CD4-positive, CD25-positive, alpha-beta regulatory T cell (primary cell): Measurements from ENCODE around the gene FUS. TPM values are rescaled to one million over a fixed set of nuclear protein-coding genes. Genes with fewer than 3 reads are reported as not detected.

Experiments
- ATAC-seq, 2 donors: fragments of 150-1000 bp; cut with Tn5 transposase; one replicate each; pipeline ENCODE4 v1.10.0; 2021; ENCODE audit warnings: low read depth in 2 of 2, moderate number of reproducible peaks in 2 of 2, moderate library complexity in 1 of 2
- DNase-seq, 3 donors: peaks; one replicate each; pipeline versions ENCODE4 v3.0.0 to v3.0.0-alpha.2; 2012 to 2022; ENCODE audit warnings: mixed read lengths in 1 of 3
- H3K27ac ChIP-seq: one replicate; pipeline ENCODE4 v1.7.0; 2013; ENCODE audit warnings: mild to moderate bottlenecking, low read length; ENCODE audit not compliant: insufficient read depth, poor library complexity, severe bottlenecking
- H3K27me3 ChIP-seq: one replicate; pipeline ENCODE4 v1.7.0; 2013; ENCODE audit warnings: low read length; ENCODE audit not compliant: control insufficient read depth, insufficient read depth
- H3K36me3 ChIP-seq: one replicate; pipeline ENCODE4 v1.7.0; 2013; ENCODE audit warnings: mild to moderate bottlenecking, low read length, moderate library complexity; ENCODE audit not compliant: control insufficient read depth, insufficient read depth
- H3K4me1 ChIP-seq: 2 replicates; pipeline ENCODE4 v1.7.0; 2013; ENCODE audit warnings: mild to moderate bottlenecking, low read length; ENCODE audit not compliant: insufficient read depth, control insufficient read depth, poor library complexity, severe bottlenecking
- H3K4me3 ChIP-seq: one replicate; pipeline ENCODE4 v1.7.0; 2013; ENCODE audit warnings: low read depth, mild to moderate bottlenecking, low read length, moderate library complexity
- H3K9me3 ChIP-seq, 2 experiments: 1 replicate in 1 of 2; 2 replicates in 1 of 2; pipeline ENCODE4 v1.7.0; 2013; ENCODE audit warnings: low read length in 2 of 2, mild to moderate bottlenecking in 1 of 2, moderate library complexity in 1 of 2; ENCODE audit not compliant: control insufficient read depth in 2 of 2
- H3K27ac Mint-ChIP-seq, 3 donors: one replicate each; pipeline ENCODE4 v1.8.0; 2020 to 2022; ENCODE audit warnings: mild to moderate bottlenecking in 3 of 3, mixed read lengths in 3 of 3, moderate library complexity in 2 of 3
- H3K27me3 Mint-ChIP-seq: one replicate; pipeline ENCODE4 v1.8.0; 2022; ENCODE audit warnings: mild to moderate bottlenecking, mixed read lengths
- H3K36me3 Mint-ChIP-seq: one replicate; pipeline ENCODE4 v1.8.0; 2020; ENCODE audit warnings: mixed read lengths
- H3K4me1 Mint-ChIP-seq, 4 donors: one replicate each; pipeline ENCODE4 v1.8.0; 2020 to 2022; ENCODE audit warnings: mixed read lengths in 4 of 4, mild to moderate bottlenecking in 1 of 4
- H3K4me3 Mint-ChIP-seq, 4 donors: one replicate each; pipeline ENCODE4 v1.8.0; 2020 to 2022; ENCODE audit warnings: mild to moderate bottlenecking in 4 of 4, mixed read lengths in 4 of 4, moderate library complexity in 3 of 4
- H3K9me3 Mint-ChIP-seq, 7 donors: one replicate each; pipeline ENCODE4 v1.8.0; 2020 to 2022; ENCODE audit warnings: mixed read lengths in 7 of 7, mild to moderate bottlenecking in 3 of 7, moderate library complexity in 2 of 7
- polyA plus RNA-seq, 4 donors: library from polyadenylated mRNA; unstranded; fragments of 300-500 nt; fragmentation: Illumina TruSeq; gene quantifications; one replicate each; pipeline ENCODE4 v1.2.3, GENCODE V29; 2021
- total RNA-seq: library from RNA; stranded (reverse); gene quantifications from one replicate; pipeline ENCODE4 v1.2.3, GENCODE V29; 2022

FUS gene
- total and polyA plus RNA-seq, 5 donors from 2014 or later = 119 to 918 (median 133) TPM

GRCh38 chr16:31188450-31189411 is 8.8 kb downstream of the FUS start:
- no peak for ATAC-seq
- peaks cover 85% of the 10 kb centered on the region for H3K36me3 Mint-ChIP-seq
- H3K4me1 Mint-ChIP-seq = peaks cover 53 to 86% (median 73%) of the 10 kb centered on the region in 4 donors
- Histone ChIP-seq H3K27ac (peak overlapping the region; percentile 30), H3K4me1 (peaks cover 29% of the 10 kb centered on the region), H3K4me3 (no peak overlapping the region), H3K27me3 (no peaks in the 10 kb centered on the region), H3K36me3 (peaks cover 99% of the 10 kb centered on the region), H3K9me3 (no peaks in the 10 kb centered on the region)
- peak overlapping the region in 1 of 4 donors; percentile 87 for H3K4me3 Mint-ChIP-seq
- DNase-seq = no peak
- peaks cover 0 to 2% (median 0%) of the 10 kb centered on the region in 7 donors for H3K9me3 Mint-ChIP-seq
- peak overlapping the region in 1 of 3 donors; percentile 61 for H3K27ac Mint-ChIP-seq
- H3K27me3 Mint-ChIP-seq = peaks cover 6% of the 10 kb centered on the region

GRCh38 chr16:31189412-31189778 is 9.5 kb downstream of the FUS start:
- H3K27ac Mint-ChIP-seq = peak overlapping the region in 2 of 3 donors; percentile 4 to 61
- H3K36me3 Mint-ChIP-seq = peaks cover 87% of the 10 kb centered on the region
- peak overlapping the region in 1 of 4 donors; percentile 87 for H3K4me3 Mint-ChIP-seq
- H3K27me3 Mint-ChIP-seq = peaks cover 6% of the 10 kb centered on the region
- H3K27ac ChIP-seq = peak overlapping the region; percentile 30
- H3K36me3 ChIP-seq = peaks cover 99% of the 10 kb centered on the region
- DNase-seq (no peak), ATAC-seq (no peak)
- no peaks in the 10 kb centered on the region for H3K27me3 ChIP-seq
- peaks cover 51 to 87% (median 69%) of the 10 kb centered on the region in 4 donors for H3K4me1 Mint-ChIP-seq
- peaks cover 0 to 2% (median 0%) of the 10 kb centered on the region in 7 donors for H3K9me3 Mint-ChIP-seq
- H3K9me3 ChIP-seq = no peaks in the 10 kb centered on the region
- H3K4me3 ChIP-seq = no peak overlapping the region
- H3K4me1 ChIP-seq = peaks cover 29% of the 10 kb centered on the region

- H3K4me3 Mint-ChIP-seq = peak overlapping the region in 3 of 4 donors; percentile 36 to 86 (median 43)
- H3K27ac ChIP-seq = no peak overlapping the region
- peaks cover 6% of the 10 kb centered on the region for H3K27me3 Mint-ChIP-seq
- H3K9me3 ChIP-seq = no peaks in the 10 kb centered on the region
- no peaks in the 10 kb centered on the region for H3K27me3 ChIP-seq
- no peak for DNase-seq
- peaks cover 33% of the 10 kb centered on the region for H3K4me1 ChIP-seq
- no peak overlapping the region for H3K4me3 ChIP-seq
- H3K36me3 ChIP-seq = peaks cover 100% of the 10 kb centered on the region
- ATAC-seq = no peak
- peak overlapping the region in 2 of 3 donors; percentile 61 to 72 for H3K27ac Mint-ChIP-seq
- peaks cover 86% of the 10 kb centered on the region for H3K36me3 Mint-ChIP-seq
- H3K4me1 Mint-ChIP-seq = peaks cover 50 to 81% (median 66%) of the 10 kb centered on the region in 4 donors
- peaks cover 0 to 2% (median 0%) of the 10 kb centered on the region in 7 donors for H3K9me3 Mint-ChIP-seq
Observed at GRCh38 chr16:31190061-31190460, 10.1 kb downstream of the FUS start.

GRCh38 chr16:31190818-31191444 is 11.0 kb downstream of the FUS start:
- no peaks in the 10 kb centered on the region for H3K9me3 ChIP-seq
- H3K27me3 ChIP-seq = no peaks in the 10 kb centered on the region
- no peak overlapping the region for H3K4me3 ChIP-seq
- peaks cover 6% of the 10 kb centered on the region for H3K27me3 Mint-ChIP-seq
- peaks cover 28% of the 10 kb centered on the region for H3K4me1 ChIP-seq
- peak overlapping the region in 3 of 4 donors; percentile 30 to 86 (median 34) for H3K4me3 Mint-ChIP-seq
- H3K27ac ChIP-seq = no peak overlapping the region
- H3K4me1 Mint-ChIP-seq = peaks cover 46 to 72% (median 62%) of the 10 kb centered on the region in 4 donors
- H3K9me3 Mint-ChIP-seq = peaks cover 0 to 2% (median 0%) of the 10 kb centered on the region in 7 donors
- peaks cover 99% of the 10 kb centered on the region for H3K36me3 ChIP-seq
- no peak for ATAC-seq
- no peak for DNase-seq
- peaks cover 83% of the 10 kb centered on the region for H3K36me3 Mint-ChIP-seq
- H3K27ac Mint-ChIP-seq = peak overlapping the region in 1 of 3 donors; percentile 72

- Histone ChIP-seq H3K27ac (no peak overlapping the region), H3K27me3 (no peaks in the 10 kb centered on the region), H3K4me3 (no peak overlapping the region), H3K4me1 (peaks cover 20% of the 10 kb centered on the region), H3K36me3 (peaks cover 96% of the 10 kb centered on the region), H3K9me3 (no peaks in the 10 kb centered on the region)
- Mint-ChIP-seq H3K4me3 (peak overlapping the region in 2 of 4 donors; percentile 49 to 86), H3K27ac (peak overlapping the region in 2 of 3 donors; percentile 43 to 72), H3K4me1 (peaks cover 38 to 68% (median 57%) of the 10 kb centered on the region in 4 donors), H3K36me3 (peaks cover 78% of the 10 kb centered on the region), H3K27me3 (peaks cover 6% of the 10 kb centered on the region), H3K9me3 (peaks cover 0 to 2% (median 0%) of the 10 kb centered on the region in 7 donors)
- ATAC-seq (no peak), DNase-seq (no peak)
Observed at GRCh38 chr16:31191697-31192428, 11.9 kb downstream of the FUS start.

GRCh38 chr16:31192856-31193642 is 13.1 kb downstream of the FUS start:
- no peaks in the 10 kb centered on the region for H3K9me3 Mint-ChIP-seq
- Histone ChIP-seq H3K9me3 (no peaks in the 10 kb centered on the region), H3K36me3 (peaks cover 84% of the 10 kb centered on the region), H3K27ac (no peak overlapping the region), H3K27me3 (no peaks in the 10 kb centered on the region), H3K4me1 (peaks cover 13% of the 10 kb centered on the region), H3K4me3 (no peak overlapping the region)
- ATAC-seq (no peak), DNase-seq (no peak)
- peak overlapping the region in 2 of 3 donors; percentile 10 to 12 for H3K27ac Mint-ChIP-seq
- H3K4me1 Mint-ChIP-seq = peaks cover 34 to 59% (median 48%) of the 10 kb centered on the region in 4 donors
- peaks cover 68% of the 10 kb centered on the region for H3K36me3 Mint-ChIP-seq
- H3K27me3 Mint-ChIP-seq = peaks cover 6% of the 10 kb centered on the region
- peak overlapping the region in 1 of 4 donors; percentile 81 for H3K4me3 Mint-ChIP-seq
